SK-N-MC (cell line): ENCODE results near the gene STK26.

Experiments used
- EZH2 ChIP-seq: fragments of 200-600 bp; sonication (generic); IDR thresholded peaks from one replicate; pipeline ENCODE4 v1.6.1; 2017; ENCODE audit warnings: antibody characterized with exemption
- FOXP2 ChIP-seq: optimal IDR thresholded peaks from 2 replicates; pipeline ENCODE3; 2011; ENCODE audit warnings: mild to moderate bottlenecking, moderate library complexity; ENCODE audit not compliant: insufficient read depth; ENCODE audit errors: extremely low read length, control extremely low read depth
- POLR2AphosphoS5 ChIP-seq: IDR thresholded peaks from 2 replicates; pipeline ENCODE4 v1.6.1; 2012; ENCODE audit warnings: mild to moderate bottlenecking, low read depth, low read length, borderline replicate concordance

DNA sequence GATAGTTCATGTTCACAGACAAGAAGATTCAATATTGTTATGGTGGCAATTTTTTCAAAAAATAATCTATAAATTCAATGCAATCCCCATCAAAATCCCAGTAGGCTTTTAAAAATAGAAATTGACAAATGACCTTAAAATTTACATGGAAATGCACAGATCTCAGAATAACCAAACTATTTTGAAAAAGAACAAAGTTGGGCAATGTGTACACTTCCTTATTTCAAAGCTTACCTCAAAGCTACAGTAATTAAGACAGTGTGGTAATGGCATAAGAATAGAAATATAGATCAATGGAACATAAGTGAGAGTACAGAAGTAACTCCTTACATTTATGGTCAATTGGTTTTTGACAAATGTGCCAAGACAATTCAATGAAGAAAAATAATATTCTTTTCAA, 65.8 kb downstream of the STK26 start:
- TF ChIP-seq POLR2AphosphoS5 (no peak), FOXP2 (no peak), EZH2 (no peak)
